HL-60/S4 treated with retinoic acid at 250 ng/mL for 4 days and 3 days (cell line): ENCODE results near the gene LLCFC1.

Experiments used
- in situ Hi-C: fragments of 300-500 bp; cut with MboI; formaldehyde crosslinking; loops from 2 replicates; pipeline ENCODE4 v1.7.0; 2022; ENCODE audit warnings: low sequenced_read_pairs

Gene LLCFC1

GRCh38 chr7:142910031-142910433 is 29.3 kb upstream of the LLCFC1 start:
- in situ Hi-C loops = no loop called here

GRCh38 chr7:142910481-142910880 is 28.8 kb upstream of the LLCFC1 start:
- in situ Hi-C loops = no loop called here

GRCh38 chr7:142913051-142913450 is 26.2 kb upstream of the LLCFC1 start:
- in situ Hi-C loops = no loop called here

- in situ Hi-C loops = no loop called here
Observed at GRCh38 chr7:142913566-142913965, 25.7 kb upstream of the LLCFC1 start.

- in situ Hi-C loops = no loop called here
Observed at GRCh38 chr7:142914121-142914520, 25.2 kb upstream of the LLCFC1 start.

- in situ Hi-C loops = no loop called here
Observed at GRCh38 chr7:142915315-142915714, 24.0 kb upstream of the LLCFC1 start.

GRCh38 chr7:142916508-142916907 is 22.8 kb upstream of the LLCFC1 start:
- in situ Hi-C loops = no loop called here

GRCh38 chr7:142917447-142917846 is 21.8 kb upstream of the LLCFC1 start:
- in situ Hi-C loops = no loop called here

GRCh38 chr7:142918901-142919300 is 20.4 kb upstream of the LLCFC1 start:
- in situ Hi-C loops = no loop called here

GRCh38 chr7:142919656-142920055 is 19.6 kb upstream of the LLCFC1 start:
- in situ Hi-C loops = no loop called here

- in situ Hi-C loops = no loop called here
Observed at GRCh38 chr7:142923391-142923790, 15.9 kb upstream of the LLCFC1 start.

GRCh38 chr7:142925413-142925812 is 13.9 kb upstream of the LLCFC1 start:
- in situ Hi-C loops = no loop called here

- in situ Hi-C loops = no loop called here
Observed at GRCh38 chr7:142927085-142927745, 12.1 kb upstream of the LLCFC1 start.

GRCh38 chr7:142927949-142928348 is 11.3 kb upstream of the LLCFC1 start:
- in situ Hi-C loops = no loop called here

GRCh38 chr7:142930126-142930730 is 9.1 kb upstream of the LLCFC1 start:
- in situ Hi-C loops = no loop called here

- in situ Hi-C loops = no loop called here
Observed at GRCh38 chr7:142932386-142933091, 6.7 kb upstream of the LLCFC1 start.

- in situ Hi-C loops = no loop called here
Observed at GRCh38 chr7:142933092-142933475, 6.2 kb upstream of the LLCFC1 start.

GRCh38 chr7:142933624-142934023 is 5.7 kb upstream of the LLCFC1 start, which contains the start of gene TRPV5:
Gene TRPV5, minus strand, starts transcription at chr7:142933746. Its CDS starts 287 bp downstream, at chr7:142933459.
- in situ Hi-C loops = no loop called here

GRCh38 chr7:142934056-142934455 is 5.2 kb upstream of the LLCFC1 start:
- in situ Hi-C loops = no loop called here

- in situ Hi-C loops = no loop called here
Observed at GRCh38 chr7:142935941-142936565, 3.2 kb upstream of the LLCFC1 start.

GRCh38 chr7:142938611-142939010 is 673 bp upstream of the LLCFC1 start:
- in situ Hi-C loops = no loop called here
